Kidney epithelial cell (primary cell): ENCODE measurements around the gene SQSTM1. TPM values are rescaled to one million over a fixed set of nuclear protein-coding genes. Genes with fewer than 3 reads are reported as not detected.
"Not testable (repeated sequence)": the region's sequence is repeated elsewhere in the genome, so short reads cannot be mapped to it uniquely, and the experiment has no call there.

Experiments used
- DNase-seq: peaks from one replicate; pipeline ENCODE4 v3.0.0-alpha.2; 2010; ENCODE audit warnings: low read depth
- H3K27me3 ChIP-seq: 2 replicates; pipeline ENCODE4 v1.6.0; 2011; ENCODE audit warnings: low read length; ENCODE audit not compliant: control insufficient read depth, insufficient read depth
- H3K36me3 ChIP-seq: 2 replicates; pipeline ENCODE4 v1.5.1; 2011; ENCODE audit warnings: low read length; ENCODE audit not compliant: control insufficient read depth, insufficient read depth
- H3K4me3 ChIP-seq: 2 replicates; pipeline ENCODE4 v1.5.1; 2011; ENCODE audit warnings: low read depth, mild to moderate bottlenecking, control low read depth, low read length
- CTCF ChIP-seq: IDR thresholded peaks from 2 replicates; pipeline ENCODE4 v1.5.1; 2011; ENCODE audit warnings: mild to moderate bottlenecking, moderate library complexity, low read length, control low read depth, inconsistent platforms; ENCODE audit not compliant: insufficient read depth, poor library complexity, severe bottlenecking
- total RNA-seq: library from RNA; depleted of rRNA; stranded (reverse); fragments of >200 nt; gene quantifications from 2 replicates; pipeline ENCODE4 v1.2.3, GENCODE V29; 2015

The SQSTM1 gene
- total RNA-seq, 1 donor from 2014 or later = 905 TPM

GRCh38 chr5:179781846-179782245 is 38.9 kb upstream of the SQSTM1 start:
- no peak for TF ChIP-seq CTCF
- no peak overlapping the region for H3K4me3 ChIP-seq
- no peak for DNase-seq
- H3K27me3 ChIP-seq = no peaks in the 10 kb centered on the region
- no peaks in the 10 kb centered on the region for H3K36me3 ChIP-seq

- H3K36me3 ChIP-seq = no peaks in the 10 kb centered on the region
- no peak for TF ChIP-seq CTCF
- no peaks in the 10 kb centered on the region for H3K27me3 ChIP-seq
- H3K4me3 ChIP-seq = no peak overlapping the region
- DNase-seq = no peak
These were observed 37.6 kb upstream of the SQSTM1 start for GRCh38 chr5:179783128-179783527.

- TF ChIP-seq CTCF = no peak
- Histone ChIP-seq H3K36me3 (no peaks in the 10 kb centered on the region), H3K27me3 (no peaks in the 10 kb centered on the region), H3K4me3 (no peak overlapping the region)
- no peak for DNase-seq
These were observed 33.8 kb upstream of the SQSTM1 start for GRCh38 chr5:179786861-179787260.

DNA sequence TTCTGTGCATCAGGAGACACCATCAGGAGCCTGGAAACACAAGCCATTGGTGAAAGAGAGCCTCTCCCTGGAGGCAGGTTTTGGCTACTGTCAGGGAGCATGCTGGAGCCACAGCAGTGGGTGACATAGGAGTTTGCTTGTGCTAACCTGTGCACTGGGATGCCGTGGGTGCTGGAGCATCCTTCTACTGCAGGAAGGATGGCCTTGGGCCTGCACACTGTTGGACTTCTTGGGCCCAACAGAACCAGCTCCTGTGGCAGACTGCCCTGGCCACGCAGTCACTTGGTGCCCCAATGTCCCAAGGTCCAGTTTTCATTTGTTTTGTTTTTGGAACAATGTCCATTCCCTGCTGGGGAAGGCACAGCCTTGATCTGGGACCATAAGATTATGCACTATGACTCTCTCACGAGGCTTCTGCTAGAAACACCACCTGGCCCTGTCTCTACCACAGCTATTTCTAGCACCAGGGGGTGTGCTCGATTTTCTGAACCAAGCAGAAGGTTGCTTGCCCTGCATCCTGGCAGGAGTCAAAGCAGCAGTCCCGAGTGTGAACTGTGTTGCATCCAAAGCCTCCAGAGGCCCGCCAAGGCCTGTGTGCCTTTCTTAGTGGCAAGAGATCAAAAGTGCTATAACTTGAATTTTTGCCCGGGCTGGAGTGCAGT is 32.4 kb upstream of the SQSTM1 start:
- H3K36me3 ChIP-seq = no peaks in the 10 kb centered on the region
- no peak for TF ChIP-seq CTCF
- no peak for DNase-seq
- no peaks in the 10 kb centered on the region for H3K27me3 ChIP-seq
- no peak overlapping the region for H3K4me3 ChIP-seq

DNA sequence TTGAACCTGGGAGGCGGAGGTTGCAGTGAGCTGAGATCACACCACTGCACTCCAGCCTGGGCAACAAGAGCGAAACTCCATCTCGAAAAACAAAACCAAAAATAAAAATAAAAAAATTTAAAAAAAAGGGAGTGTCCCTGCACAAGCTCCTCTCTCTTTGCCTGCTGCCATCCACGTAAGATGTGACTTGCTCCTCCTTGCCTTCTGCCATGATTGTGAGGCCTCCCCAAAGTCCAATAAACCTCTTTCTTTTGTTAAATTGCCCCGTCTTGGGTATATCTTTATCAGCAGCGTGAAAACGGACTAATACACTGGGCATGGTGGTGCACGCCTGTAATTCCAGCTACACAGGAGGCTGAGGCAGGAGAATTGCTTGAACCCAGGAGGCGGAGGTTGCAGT is 31.4 kb upstream of the SQSTM1 start:
- not testable (repeated sequence) for H3K4me3 ChIP-seq, H3K27me3 ChIP-seq, DNase-seq, H3K36me3 ChIP-seq

- no peaks in the 10 kb centered on the region for H3K36me3 ChIP-seq
- H3K27me3 ChIP-seq = no peaks in the 10 kb centered on the region
- no peak overlapping the region for H3K4me3 ChIP-seq
- TF ChIP-seq CTCF = no peak
- DNase-seq = no peak
These were observed 28.7 kb upstream of the SQSTM1 start for GRCh38 chr5:179791881-179792611.
